ENCODE measurements around the gene ELP4. TPM values are rescaled to one million over a fixed set of nuclear protein-coding genes. Genes with fewer than 3 reads are reported as not detected.

Gene ELP4
- total RNA-seq, 1 donor from 2014 or later: 18.9 TPM

- no peak for DNase-seq
These were observed 316.4 kb downstream of the ELP4 start for GRCh38 chr11:31825838-31826484.

- DNase-seq: no peak
These were observed 317.2 kb downstream of the ELP4 start for GRCh38 chr11:31826536-31827438.

- DNase-seq: no peak
These were observed 318.1 kb downstream of the ELP4 start for GRCh38 chr11:31827455-31828206.

GRCh38 chr11:31828217-31828616 is 318.6 kb downstream of the ELP4 start:
- no peak for DNase-seq

GRCh38 chr11:31830406-31830805 is 320.8 kb downstream of the ELP4 start:
- DNase-seq: no peak

- DNase-seq: no peak
These were observed 324.7 kb downstream of the ELP4 start for GRCh38 chr11:31834237-31834636.

Other genes with a start within 250 kb of the ELP4 start
- gene DCDC1, start 140.0 kb upstream of the ELP4 start, total RNA-seq: 0.05 and 0.17 TPM in 2 replicates
- gene DNAJC24, start 139.9 kb upstream of the ELP4 start, total RNA-seq: 8.2 and 14.8 TPM in 2 replicates
- gene IMMP1L, start 145 bp upstream of the ELP4 start, total RNA-seq: 8.8 and 12.3 TPM in 2 replicates